Left lung (tissue), 10 donors: Measurements from ENCODE around the gene GTF2A2. TPM values are rescaled to one million over a fixed set of nuclear protein-coding genes. Genes with fewer than 3 reads are reported as not detected.

ENCODE experiments used
- ATAC-seq: fragments of 200-7000 bp; cut with Tn5 transposase; one replicate; pipeline ENCODE4 v1.9.1; 2020; ENCODE audit warnings: moderate library complexity
- DNase-seq, 4 donors: peaks; one replicate each; pipeline ENCODE4 v3.0.0-alpha.2; 2013 to 2020
- H3K27ac ChIP-seq, 2 donors: fragments of 200-600 bp; sonication (generic) in 1 of 2; one replicate each; pipeline versions ENCODE4 v1.5.0 to v1.8.0; 2020 to 2021
- H3K27me3 ChIP-seq, 2 donors: fragments of 200-600 bp; sonication (generic) in 1 of 2; one replicate each; pipeline versions ENCODE4 v1.5.0 to v1.8.0; 2020 to 2021
- H3K36me3 ChIP-seq, 2 donors: fragments of 200-600 bp; sonication (generic) in 1 of 2; one replicate each; pipeline versions ENCODE4 v1.5.0 to v1.8.0; 2020 to 2021
- H3K4me1 ChIP-seq, 2 donors: fragments of 200-600 bp; one replicate each; pipeline ENCODE4 v1.8.0; 2021
- H3K4me3 ChIP-seq, 2 donors: fragments of 200-600 bp; sonication (generic) in 1 of 2; one replicate each; pipeline versions ENCODE4 v1.5.0 to v1.8.0; 2020 to 2021; ENCODE audit warnings: mild to moderate bottlenecking in 1 of 2
- H3K9me3 ChIP-seq, 2 donors: fragments of 200-600 bp; sonication (generic) in 1 of 2; one replicate each; pipeline versions ENCODE4 v1.5.0 to v1.8.0; 2020 to 2021
- intact Hi-C, 2 donors: fragments of 100-400 bp; cut with DNase I; formaldehyde crosslinking; loops; one replicate each; pipeline versions ENCODE4 v1.11.2 to v1.14.2; 2022
- polyA plus RNA-seq, 6 donors: library from polyadenylated mRNA; unstranded; fragments of 120-200 nt; gene quantifications; one replicate each; pipeline ENCODE4 v1.2.1, GENCODE V29; 2013; ENCODE audit not compliant: insufficient read length in 6 of 6
- total RNA-seq, 2 donors: library from RNA; stranded (reverse); fragmentation: NEBNext Ultra II Directional; extraction: Animal tissue kit (Norgen Biotek cat#: 25700); gene quantifications; one replicate each; pipeline ENCODE4 v1.2.1, GENCODE V29; 2021
- TF ChIP-seq, protein P1 (sequence below), 2 donors: fragments of 200-600 bp; sonication (generic) in 1 of 2; IDR thresholded peaks; one replicate each; pipeline versions ENCODE4 v1.5.0 to v1.8.0; 2021; ENCODE audit warnings: antibody characterized with exemption in 2 of 2
- donor health status: DM: no; HTN: yes; CAD: no.
- donor health status: DM: no; HTN: no; CAD: no.

Gene GTF2A2
- total and polyA plus RNA-seq, 8 donors = 92.5 to 112 (median 101) TPM

DNA sequence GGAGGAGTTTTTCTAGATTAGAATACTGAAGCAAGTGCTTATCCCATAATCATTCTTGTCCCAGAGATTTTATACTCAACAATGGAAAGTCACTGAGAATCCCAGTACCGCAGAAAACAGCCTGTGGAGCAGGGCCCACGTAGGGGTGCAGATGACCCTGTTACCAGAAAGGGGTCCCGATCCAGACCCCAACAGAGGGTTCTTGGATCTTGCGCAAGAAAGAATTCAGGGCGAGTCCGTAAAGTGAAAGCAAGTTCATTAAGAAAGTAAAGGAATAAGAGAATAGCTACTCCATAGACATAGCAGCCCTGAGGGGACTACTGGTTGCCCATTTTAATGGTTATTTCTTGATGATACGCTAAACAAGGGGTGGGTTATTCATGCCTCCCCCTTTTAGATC lies 43.2 kb downstream of the GTF2A2 start:
- Histone ChIP-seq H3K4me1 (no peaks in the 10 kb centered on the region), H3K9me3 (no peaks in the 10 kb centered on the region), H3K27me3 (peaks cover 0 to 15% of the 10 kb centered on the region in 2 donors), H3K36me3 (no peaks in the 10 kb centered on the region), H3K27ac (no peak overlapping the region), H3K4me3 (no peak overlapping the region)
- TF ChIP-seq, protein P1, sequence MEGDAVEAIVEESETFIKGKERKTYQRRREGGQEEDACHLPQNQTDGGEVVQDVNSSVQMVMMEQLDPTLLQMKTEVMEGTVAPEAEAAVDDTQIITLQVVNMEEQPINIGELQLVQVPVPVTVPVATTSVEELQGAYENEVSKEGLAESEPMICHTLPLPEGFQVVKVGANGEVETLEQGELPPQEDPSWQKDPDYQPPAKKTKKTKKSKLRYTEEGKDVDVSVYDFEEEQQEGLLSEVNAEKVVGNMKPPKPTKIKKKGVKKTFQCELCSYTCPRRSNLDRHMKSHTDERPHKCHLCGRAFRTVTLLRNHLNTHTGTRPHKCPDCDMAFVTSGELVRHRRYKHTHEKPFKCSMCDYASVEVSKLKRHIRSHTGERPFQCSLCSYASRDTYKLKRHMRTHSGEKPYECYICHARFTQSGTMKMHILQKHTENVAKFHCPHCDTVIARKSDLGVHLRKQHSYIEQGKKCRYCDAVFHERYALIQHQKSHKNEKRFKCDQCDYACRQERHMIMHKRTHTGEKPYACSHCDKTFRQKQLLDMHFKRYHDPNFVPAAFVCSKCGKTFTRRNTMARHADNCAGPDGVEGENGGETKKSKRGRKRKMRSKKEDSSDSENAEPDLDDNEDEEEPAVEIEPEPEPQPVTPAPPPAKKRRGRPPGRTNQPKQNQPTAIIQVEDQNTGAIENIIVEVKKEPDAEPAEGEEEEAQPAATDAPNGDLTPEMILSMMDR (IDR thresholded peaks at IDR 0.05) = no peak
- ATAC-seq (no peak), DNase-seq (no peak)
- intact Hi-C loops = no loop called here

DNA sequence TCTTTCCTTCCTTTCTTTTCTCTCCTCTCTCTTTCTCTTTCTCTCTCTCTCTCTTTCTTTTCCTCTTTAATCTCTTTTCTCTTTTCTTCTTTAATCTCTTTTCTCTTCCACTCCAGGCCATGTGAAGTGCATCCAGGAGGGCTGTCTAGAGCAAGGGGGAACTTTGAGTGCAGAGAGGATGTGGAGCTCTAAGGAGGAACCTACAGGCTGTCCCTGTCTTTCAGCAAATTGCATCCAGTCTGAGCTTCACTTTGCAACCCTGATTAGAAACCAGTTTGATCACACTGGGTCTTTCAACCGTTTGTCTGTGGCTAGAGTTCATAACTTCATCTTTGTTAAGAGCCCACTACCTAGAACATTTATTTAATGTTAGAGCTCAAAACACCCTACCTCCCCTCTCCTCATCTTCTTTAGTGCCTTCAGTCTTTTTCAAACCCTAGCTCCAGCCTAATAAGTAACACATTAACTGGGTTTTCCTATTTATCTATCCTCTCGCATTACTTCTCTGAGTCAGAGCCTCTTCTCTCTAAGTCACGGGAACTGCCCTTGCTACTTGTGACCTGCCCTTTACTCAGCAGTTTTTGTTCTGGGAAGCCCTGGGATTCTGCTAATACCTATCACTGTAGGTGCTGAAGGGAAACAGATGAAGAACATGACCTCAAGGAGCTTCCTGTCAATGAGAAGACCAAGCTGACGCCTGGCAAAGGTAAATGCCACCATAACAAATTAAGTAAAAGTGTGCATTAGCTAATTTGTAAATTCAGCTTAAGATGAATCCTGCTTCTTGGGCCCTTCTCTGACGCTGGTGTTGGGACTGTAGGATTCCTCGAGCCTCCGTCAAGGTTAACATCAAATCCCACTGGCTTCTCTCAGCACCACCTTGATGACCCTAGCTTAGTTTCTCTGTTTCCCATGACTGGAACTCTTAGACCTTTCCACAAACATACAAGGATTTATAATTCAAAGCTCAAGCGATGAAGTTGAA lies 45.7 kb downstream of the GTF2A2 start, which contains the start of gene GCNT3:
TSS of gene GCNT3 (plus strand) at position 508 of the 985 bp plus-strand sequence. CDS start 6,456 bp downstream, outside the sequence.
- Histone ChIP-seq H3K27me3 (peaks cover 0 to 3% of the 10 kb centered on the region in 2 donors), H3K27ac (no peak within 1 kb of the TSS), H3K36me3 (no peaks in the 10 kb centered on the region), H3K9me3 (no peaks in the 10 kb centered on the region), H3K4me1 (no peaks in the 10 kb centered on the region), H3K4me3 (peak within 1 kb of the TSS in 1 of 2 donors; percentile 2)
- intact Hi-C loops = no loop called here
- TF ChIP-seq, protein P1 (IDR thresholded peaks at IDR 0.05) = no peak
- peak; percentile 93 for ATAC-seq
- peak in 1 of 4 donors; percentile 14 for DNase-seq

DNA sequence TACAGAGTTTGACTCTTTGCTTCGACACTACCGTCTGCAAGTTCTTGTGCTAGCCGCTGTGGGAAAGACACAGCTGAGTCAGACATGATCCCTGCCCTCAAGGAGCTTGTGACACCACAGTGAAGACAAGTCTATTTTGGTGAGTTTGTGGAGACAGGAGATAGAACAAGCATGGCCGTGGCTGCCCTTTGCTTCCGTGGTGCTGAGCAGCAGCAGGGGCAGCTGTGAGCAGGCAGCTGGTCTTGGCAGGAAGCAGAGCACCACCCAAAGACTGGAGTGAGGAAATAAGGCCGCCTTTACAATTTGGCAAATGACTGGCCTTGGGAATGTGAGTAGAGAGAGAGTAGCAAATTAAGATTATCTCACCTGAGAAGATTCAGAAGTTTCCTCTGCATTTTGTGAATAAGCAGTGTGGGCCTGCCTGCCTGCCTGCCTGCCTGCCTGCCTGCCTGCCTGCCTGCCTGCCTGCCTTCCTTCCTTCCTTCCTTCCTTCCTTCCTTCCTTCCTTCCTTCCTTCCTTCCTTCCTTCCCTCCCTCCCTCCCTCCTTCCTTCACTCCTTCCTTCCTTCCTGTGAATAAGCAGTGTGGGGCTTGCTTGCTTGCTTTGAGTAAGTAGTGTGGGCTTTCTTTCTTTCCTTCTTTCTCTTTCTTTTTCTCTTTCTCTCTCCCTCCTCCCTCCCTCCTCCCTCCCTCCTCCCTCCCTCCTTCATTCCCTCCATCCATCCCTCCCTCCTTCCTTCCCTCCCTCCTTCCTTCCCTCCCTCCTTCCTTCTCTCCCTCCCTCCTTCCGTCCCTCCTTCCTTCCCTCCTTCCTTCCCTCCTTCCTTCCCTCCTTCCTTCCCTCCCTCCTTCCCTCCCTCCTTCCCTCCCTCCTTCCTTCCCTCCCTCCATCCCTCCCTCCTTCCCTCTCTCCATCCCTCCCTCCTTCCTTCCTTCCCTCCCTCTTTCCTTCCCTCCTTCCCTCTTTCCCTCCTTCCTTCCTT lies 47.3 kb downstream of the GTF2A2 start:
- H3K27me3 ChIP-seq = no peaks in the 10 kb centered on the region
- intact Hi-C loops = no loop called here
- H3K36me3 ChIP-seq = no peaks in the 10 kb centered on the region
- H3K4me3 ChIP-seq = no peak overlapping the region
- no peak overlapping the region for H3K27ac ChIP-seq
- no peaks in the 10 kb centered on the region for H3K9me3 ChIP-seq
- ATAC-seq (no peak), DNase-seq (no peak)
- no peaks in the 10 kb centered on the region for H3K4me1 ChIP-seq
- TF ChIP-seq, protein P1 (IDR thresholded peaks at IDR 0.05) = no peak

DNA sequence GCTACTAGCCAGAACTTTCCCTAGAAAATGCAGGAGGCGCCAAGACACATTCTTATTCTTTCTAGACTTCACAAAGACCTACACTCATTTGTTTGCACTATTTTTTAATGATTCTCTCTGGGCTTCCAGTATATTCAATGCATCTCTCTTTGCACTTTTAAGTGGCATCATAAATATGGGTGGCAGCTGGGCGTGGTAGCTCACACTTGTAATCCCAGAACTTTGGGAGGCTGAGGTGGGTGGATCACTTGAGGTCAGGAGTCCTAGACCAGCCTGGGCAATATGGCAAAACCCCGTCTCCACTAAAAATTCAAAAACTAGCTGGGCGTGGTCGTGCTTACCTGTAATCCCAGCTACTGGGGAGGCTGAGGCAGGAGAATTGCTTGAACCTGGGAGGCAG lies 51.3 kb downstream of the GTF2A2 start:
- H3K4me1 ChIP-seq = no peaks in the 10 kb centered on the region
- H3K27ac ChIP-seq = no peak overlapping the region
- intact Hi-C loops = no loop called here
- H3K36me3 ChIP-seq = no peaks in the 10 kb centered on the region
- DNase-seq (no peak), ATAC-seq (no peak)
- no peaks in the 10 kb centered on the region for H3K27me3 ChIP-seq
- no peak overlapping the region for H3K4me3 ChIP-seq
- peaks cover 0 to 14% of the 10 kb centered on the region in 2 donors for H3K9me3 ChIP-seq
- TF ChIP-seq, protein P1 (IDR thresholded peaks at IDR 0.05) = no peak
